ENCODE measurements around the gene ZNF33A.
"Not testable (repeated sequence)": the region's sequence is repeated elsewhere in the genome, so short reads cannot be mapped to it uniquely, and the experiment has no call there.

ZNF33A gene

GRCh38 chr10:38045129-38045528 lies 34.7 kb downstream of the ZNF33A start:
- DNase-seq: no peak

GRCh38 chr10:38047666-38048065 lies 37.2 kb downstream of the ZNF33A start:
- DNase-seq: no peak

GRCh38 chr10:38050212-38050611 lies 39.7 kb downstream of the ZNF33A start:
- no peak for DNase-seq

- peak in 2 of 4 experiments; percentile 34 to 43 for DNase-seq
These were observed 43.9 kb downstream of the ZNF33A start for GRCh38 chr10:38054361-38054797.

GRCh38 chr10:38055274-38055894 lies 44.9 kb downstream of the ZNF33A start:
- DNase-seq: not testable (repeated sequence)

GRCh38 chr10:38069663-38070062 lies 59.2 kb downstream of the ZNF33A start:
- not testable (repeated sequence) for DNase-seq

- DNase-seq: no peak
These were observed 60.0 kb downstream of the ZNF33A start for GRCh38 chr10:38070501-38070900.

GRCh38 chr10:38072552-38072951 lies 62.1 kb downstream of the ZNF33A start:
- no peak for DNase-seq

- no peak for DNase-seq
These were observed 66.2 kb downstream of the ZNF33A start for GRCh38 chr10:38076687-38077086.

- not testable (repeated sequence) for DNase-seq
These were observed 82.8 kb downstream of the ZNF33A start for GRCh38 chr10:38093318-38093717.

GRCh38 chr10:38093816-38094157 lies 83.3 kb downstream of the ZNF33A start:
- DNase-seq: no peak

- DNase-seq: peak; percentile 95 to 98 (median 97)
These were observed 83.9 kb downstream of the ZNF33A start, which contains the start of gene ZNF37A for GRCh38 chr10:38094158-38094926. TSS of gene ZNF37A (plus strand) at chr10:38094337. CDS start at chr10:38096618, 2,281 bp downstream.

GRCh38 chr10:38094927-38095574 lies 84.6 kb downstream of the ZNF33A start:
- DNase-seq: no peak

GRCh38 chr10:38102880-38103279 lies 92.4 kb downstream of the ZNF33A start:
- DNase-seq: no peak

GRCh38 chr10:38103756-38104155 lies 93.3 kb downstream of the ZNF33A start:
- no peak for DNase-seq

GRCh38 chr10:38112159-38112558 lies 101.7 kb downstream of the ZNF33A start:
- no peak for DNase-seq
